H1 (cell line): ENCODE results near the gene RNF149. TPM values are rescaled to one million over a fixed set of nuclear protein-coding genes. Genes with fewer than 3 reads are reported as not detected.
A peak's percentile ranks its signal among the peaks of the same experiment; 100 is the strongest.

Source experiments
- ATF2 ChIP-seq: IDR thresholded peaks from 2 replicates; pipeline ENCODE4 v1.6.1; 2012; ENCODE audit warnings: low read length, inconsistent platforms
- BRCA1 ChIP-seq: IDR thresholded peaks from 2 replicates; pipeline ENCODE4 v1.6.1; 2012; ENCODE audit warnings: low read depth, low read length, improper control_type of control experiment
- CBX8 ChIP-seq: fragments of 300-800, 300-1000 bp; sonication (generic); IDR thresholded peaks from 2 replicates; pipeline ENCODE4 v1.7.1; 2016; ENCODE audit warnings: low read depth, low read length, borderline replicate concordance
- CHD2 ChIP-seq: IDR thresholded peaks from 2 replicates; pipeline ENCODE4 v1.6.1; 2012; ENCODE audit warnings: low read length, improper control_type of control experiment
- CREB1 ChIP-seq: IDR thresholded peaks from 2 replicates; pipeline ENCODE4 v1.6.1; 2012; ENCODE audit warnings: inconsistent platforms
- EP300 ChIP-seq, 2 experiments: IDR thresholded peaks; 1 replicate in 1 of 2; 2 replicates in 1 of 2; pipeline ENCODE4 v1.6.1; 2011 to 2012; ENCODE audit warnings: low read depth in 2 of 2, low read length in 2 of 2, mild to moderate bottlenecking in 2 of 2, borderline replicate concordance in 1 of 2, inconsistent platforms in 1 of 2, moderate library complexity in 1 of 2
- JUND ChIP-seq: IDR thresholded peaks from 2 replicates; pipeline ENCODE4 v1.6.1; 2011; ENCODE audit warnings: mild to moderate bottlenecking, improper control_type of control experiment, low read length
- KDM4A ChIP-seq: IDR thresholded peaks from one replicate; pipeline ENCODE4 v1.7.1; 2012; ENCODE audit warnings: low read depth, mild to moderate bottlenecking, moderate library complexity, low read length, inconsistent platforms; ENCODE audit not compliant: severe bottlenecking
- POLR2A ChIP-seq, 2 experiments: IDR thresholded peaks; 1 replicate in 1 of 2; 2 replicates in 1 of 2; pipeline ENCODE4 v1.6.1; 2011; ENCODE audit warnings: low read depth in 2 of 2, low read length in 2 of 2, mild to moderate bottlenecking in 2 of 2; ENCODE audit errors: control extremely low read depth in 1 of 2
- POLR2AphosphoS5 ChIP-seq: IDR thresholded peaks from 2 replicates; pipeline ENCODE4 v1.6.1; 2011; ENCODE audit warnings: low read depth, low read length
- POU5F1 ChIP-seq: IDR thresholded peaks from 2 replicates; pipeline ENCODE4 v1.6.1; 2011; ENCODE audit warnings: low read depth, mild to moderate bottlenecking, low read length, moderate library complexity
- RAD21 ChIP-seq, 2 experiments: IDR thresholded peaks in 1 of 2; conservative IDR thresholded peaks in 1 of 2; 2 replicates each; pipeline ENCODE4 v1.6.1; 2011; ENCODE audit warnings: low read depth in 2 of 2, low read length in 2 of 2, improper control_type of control experiment in 1 of 2, inconsistent platforms in 1 of 2, mild to moderate bottlenecking in 1 of 2, moderate library complexity in 1 of 2
- RBBP5 ChIP-seq: IDR thresholded peaks from 2 replicates; pipeline ENCODE4 v1.7.1; 2012; ENCODE audit warnings: low read depth, mild to moderate bottlenecking, inconsistent platforms, low read length, moderate library complexity, borderline replicate concordance
- RFX5 ChIP-seq: IDR thresholded peaks from 2 replicates; pipeline ENCODE4 v1.6.1; 2011; ENCODE audit warnings: low read depth, low read length, improper control_type of control experiment, borderline replicate concordance
- RNF2 ChIP-seq: fragments of 200-900, 300-1000 bp; sonication (generic); IDR thresholded peaks from 2 replicates; pipeline ENCODE4 v1.7.1; 2016; ENCODE audit warnings: borderline replicate concordance, low read depth, mild to moderate bottlenecking, antibody characterized with exemption, low read length; ENCODE audit not compliant: poor library complexity, severe bottlenecking; ENCODE audit errors: missing control alignments
- SIRT6 ChIP-seq: IDR thresholded peaks from one replicate; pipeline ENCODE4 v1.7.1; 2012; ENCODE audit warnings: low read length, inconsistent platforms
- SP1 ChIP-seq: IDR thresholded peaks from 2 replicates; pipeline ENCODE4 v1.6.1; 2011; ENCODE audit warnings: low read depth, low read length
- SP2 ChIP-seq: IDR thresholded peaks from 2 replicates; pipeline ENCODE4 v1.6.1; 2012; ENCODE audit warnings: mild to moderate bottlenecking, low read length, inconsistent platforms
- SRF ChIP-seq: IDR thresholded peaks from 2 replicates; pipeline ENCODE4 v1.6.1; 2011; ENCODE audit warnings: mild to moderate bottlenecking, low read depth, low read length, moderate library complexity
- SUZ12 ChIP-seq: fragments of 200-600 bp; sonication (generic); IDR thresholded peaks from 2 replicates; pipeline ENCODE4 v1.6.1; 2012; ENCODE audit warnings: mild to moderate bottlenecking, inconsistent platforms, low read length, moderate library complexity, mixed read lengths
- TAF1 ChIP-seq: IDR thresholded peaks from 2 replicates; pipeline ENCODE4 v1.6.1; 2011; ENCODE audit warnings: mild to moderate bottlenecking, low read depth, low read length
- TCF12 ChIP-seq: IDR thresholded peaks from 2 replicates; pipeline ENCODE4 v1.6.1; 2011; ENCODE audit warnings: low read depth, mild to moderate bottlenecking, low read length
- USF2 ChIP-seq: IDR thresholded peaks from 2 replicates; pipeline ENCODE4 v1.6.1; 2011; ENCODE audit warnings: low read length, improper control_type of control experiment
- ZNF274 ChIP-seq: IDR thresholded peaks from 2 replicates; pipeline ENCODE4 v1.7.0; 2012; ENCODE audit warnings: low read length, borderline replicate concordance; ENCODE audit errors: extremely low read depth
- polyA plus RNA-seq, 7 experiments: library from polyadenylated mRNA; depleted of rRNA in 3 of 7; stranded (reverse) in 5 of 7; unstranded in 2 of 7; fragments of >200 nt in 5 of 7; fragments of 200-250 nt in 2 of 7; gene quantifications; 1 replicate in 5 of 7; 2 replicates in 1 of 7; 4 replicates in 1 of 7; pipeline versions ENCODE4 v1.2.1 to v1.2.3, GENCODE V29; 2011 to 2013; ENCODE audit warnings: missing spikeins in 2 of 7, mixed read lengths in 2 of 7
- total RNA-seq: library from RNA; stranded (reverse); fragmentation: NEBNext Ultra II Directional; extraction: Animal tissue kit (Norgen Biotek cat#: 25700); gene quantifications from 2 replicates; pipeline ENCODE4 v1.2.1, GENCODE V29; 2021

RNF149 gene
- total and polyA plus RNA-seq, 2 of the 8 experiments (the other 6 are each of a cell fraction or from before 2014, with no cell fraction given) = 16.6 to 28.2 TPM

- no peak for TF ChIP-seq USF2
- TF ChIP-seq EP300 (IDR thresholded peaks at IDR 0.05; ENCODE audit: borderline replicate concordance in 1 of 2, low read depth in 2 of 2, low read length in 2 of 2) = no peak
- TF ChIP-seq POLR2A (IDR thresholded peaks at IDR 0.05; ENCODE audit: control extremely low read depth in 1 of 2, low read depth in 2 of 2, low read length in 2 of 2) = peak; percentile 81 to 86
- TF ChIP-seq POLR2AphosphoS5 = peak; percentile 75
- no peak for TF ChIP-seq RFX5
- TF ChIP-seq CHD2 = no peak
- peak; percentile 84 for TF ChIP-seq CREB1
- TF ChIP-seq JUND = no peak
- peak; percentile 70 for TF ChIP-seq TAF1
- TF ChIP-seq TCF12 = no peak
- TF ChIP-seq RAD21 (IDR thresholded peaks at IDR 0.05 in 1 of 2, conservative IDR thresholded peaks at IDR 0.05 in 1 of 2; ENCODE audit: low read depth in 2 of 2, low read length in 2 of 2) = no peak
- no peak for TF ChIP-seq RNF2
- TF ChIP-seq SRF = no peak
- TF ChIP-seq ZNF274 = no peak
- no peak for TF ChIP-seq SP2
- no peak for TF ChIP-seq KDM4A
- no peak for TF ChIP-seq BRCA1
- TF ChIP-seq POU5F1 = no peak
- TF ChIP-seq SP1 = no peak
- no peak for TF ChIP-seq CBX8
- no peak for TF ChIP-seq ATF2
- TF ChIP-seq RBBP5 = no peak
- TF ChIP-seq SIRT6 = no peak
- TF ChIP-seq SUZ12 = no peak
These were observed 56.0 kb downstream of the RNF149 start, which contains the start of gene CNOT11 (continued) for GRCh38 chr2:101252408-101253012.
